Anterior cingulate cortex (tissue), 58 donors: ENCODE data around the gene ENO4.
A peak's percentile ranks its signal among the peaks of the same experiment; 100 is the strongest.

Experiments used
- DNase-seq, 58 donors: peaks; one replicate each; lab custom pipeline; 2025; lab: John Stamatoyannopoulos, UW

Gene ENO4

DNA sequence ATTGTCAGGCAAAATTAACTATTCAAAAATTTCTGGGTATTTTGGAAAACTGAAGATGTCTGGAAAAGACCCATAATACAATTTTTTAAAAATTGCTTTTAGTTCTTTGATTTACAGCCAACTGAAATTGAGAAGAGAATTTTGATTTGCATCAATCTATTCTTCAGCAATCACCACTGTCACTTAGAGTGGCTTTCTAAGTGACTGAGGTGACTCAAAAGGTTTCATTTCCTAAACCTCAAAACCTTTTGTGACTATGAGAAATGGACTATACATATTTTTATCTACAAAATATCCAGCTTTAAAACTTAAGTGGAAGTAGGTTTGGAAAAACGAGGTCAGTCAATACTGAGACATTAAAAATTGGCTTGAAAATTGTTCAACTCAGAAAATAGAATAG is 60.0 kb downstream of the ENO4 start:
- DNase-seq = no peak

DNA sequence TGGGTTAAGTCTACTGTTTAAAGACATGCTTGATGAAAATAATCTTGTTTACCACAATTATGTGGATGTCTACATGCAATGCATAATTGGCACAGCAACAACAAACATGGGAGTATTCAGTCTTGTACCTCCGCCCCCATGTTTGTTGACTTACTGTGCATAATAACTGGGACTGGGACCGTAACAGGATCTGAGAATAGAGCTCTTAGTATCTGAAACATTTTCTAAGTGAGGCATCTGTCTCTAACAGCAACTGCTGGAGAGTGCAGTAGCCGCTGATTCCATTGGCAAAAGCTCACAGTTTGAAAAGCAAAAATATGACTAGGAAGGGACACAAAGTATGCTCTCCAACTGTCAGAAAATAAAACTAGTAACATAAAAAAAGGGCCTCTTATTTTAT is 61.6 kb downstream of the ENO4 start:
- no peak for DNase-seq

DNA sequence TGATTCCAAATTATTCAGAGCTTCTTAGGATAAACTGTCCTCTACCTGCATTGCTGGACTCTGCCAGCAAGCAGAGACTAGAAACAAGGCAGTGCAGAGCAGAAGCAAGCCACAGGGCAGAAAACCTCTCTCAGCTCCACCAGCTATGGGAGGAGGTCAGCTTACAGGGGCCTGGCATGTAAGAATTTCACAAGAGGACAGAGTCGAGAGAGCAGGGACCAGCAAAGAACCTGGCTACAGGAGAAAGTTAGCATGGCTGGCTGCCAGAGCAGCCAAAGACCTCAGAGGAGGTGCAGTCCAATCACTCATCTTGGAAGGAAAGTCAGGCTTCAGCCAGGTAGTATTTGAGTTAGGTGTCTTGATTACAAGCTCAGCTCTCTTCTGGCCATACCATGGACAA is 62.9 kb downstream of the ENO4 start:
- no peak for DNase-seq

DNA sequence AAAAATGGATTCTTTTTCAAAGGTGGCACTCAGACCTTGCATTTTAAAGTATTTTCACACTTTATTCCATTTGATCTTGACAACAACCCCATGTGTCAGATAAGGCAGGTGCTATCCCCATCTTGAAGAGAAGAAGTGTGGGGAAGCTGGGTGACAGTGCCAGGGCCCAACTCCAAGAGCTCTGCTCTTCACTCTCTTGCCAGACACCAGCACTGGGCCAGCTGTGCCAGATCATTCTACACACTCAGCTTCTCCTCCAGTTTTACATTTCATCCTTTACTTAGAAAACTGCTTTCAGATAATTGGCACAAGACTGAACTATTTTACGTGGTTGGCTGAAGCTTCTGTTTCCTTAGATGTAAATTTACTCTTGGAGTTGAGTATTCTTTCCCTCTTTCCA is 64.4 kb downstream of the ENO4 start:
- DNase-seq = peak in 7 of 58 donors; percentile 8 to 23 (median 19)

DNA sequence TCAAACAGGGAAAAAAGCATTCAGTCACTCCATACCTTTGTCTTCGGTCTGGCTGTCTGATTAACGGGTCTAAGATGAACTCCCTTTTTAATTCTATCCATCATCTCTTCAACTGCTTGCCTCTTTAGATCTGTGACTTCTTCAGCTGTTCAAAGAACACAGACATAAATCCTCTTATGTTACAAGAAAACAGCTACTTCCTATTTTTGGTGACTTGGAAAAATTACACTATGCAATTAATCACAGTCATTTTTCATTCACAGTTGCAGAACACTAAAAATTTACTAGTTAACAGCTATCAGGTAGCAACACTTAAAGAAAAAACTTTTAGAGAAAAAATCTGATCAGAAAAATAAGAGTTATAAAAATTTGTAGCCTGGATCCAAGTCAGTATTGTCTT is 66.0 kb downstream of the ENO4 start:
- no peak for DNase-seq

DNA sequence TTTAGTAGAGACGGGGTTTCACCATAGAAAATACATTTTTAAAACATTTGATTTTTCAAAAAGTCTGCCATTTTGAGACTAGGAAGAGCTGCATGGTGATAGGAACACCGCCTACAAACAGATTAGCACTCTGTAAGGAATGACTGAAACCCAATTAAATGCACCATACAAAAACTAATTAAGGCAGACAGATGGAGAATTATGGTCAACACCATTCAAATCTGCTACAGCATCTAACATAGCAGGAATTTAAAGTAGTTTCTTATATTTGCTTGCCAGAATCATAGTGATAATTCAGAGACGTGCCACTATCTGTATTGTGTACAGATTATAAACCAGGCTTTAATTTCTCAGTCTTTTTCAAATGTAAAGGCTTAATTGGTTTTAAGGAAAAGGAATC is 68.2 kb downstream of the ENO4 start:
- no peak for DNase-seq

DNA sequence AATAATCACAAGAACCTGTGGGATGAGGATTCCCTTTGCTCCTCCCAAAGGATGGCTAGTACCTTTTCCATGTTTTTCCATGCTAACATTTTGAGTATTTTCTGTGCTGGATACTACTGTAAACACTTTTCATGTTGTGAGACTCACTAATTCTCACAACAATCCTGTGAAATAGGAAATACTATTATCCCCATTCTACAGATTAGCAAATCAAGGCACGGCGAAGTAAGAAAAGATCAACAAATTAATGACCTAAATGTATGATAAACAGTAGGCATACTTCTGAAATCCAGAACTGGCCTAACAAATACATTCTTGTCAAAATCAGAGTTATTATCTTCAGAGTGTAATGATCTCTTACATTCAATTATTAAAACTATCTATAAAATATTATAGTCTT is 69.3 kb downstream of the ENO4 start:
- no peak for DNase-seq

DNA sequence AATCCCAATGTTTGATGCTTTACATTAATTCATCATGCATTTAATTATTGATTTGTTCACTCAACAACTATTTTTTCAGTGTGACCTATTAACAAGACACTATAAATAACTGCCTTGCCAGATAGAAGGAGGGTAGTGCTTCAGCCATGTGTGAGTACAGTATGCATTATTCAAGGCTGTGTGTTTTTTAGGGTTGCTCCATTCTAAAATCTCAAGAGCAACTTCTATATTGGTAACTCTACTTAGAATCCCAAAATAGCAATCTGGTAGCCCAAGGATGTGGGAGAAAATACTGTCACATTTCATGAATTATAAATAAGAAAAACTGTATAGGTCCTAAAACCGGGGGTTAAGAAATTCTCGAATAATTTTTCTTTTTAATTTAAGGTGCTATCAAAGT is 69.9 kb downstream of the ENO4 start:
- DNase-seq = no peak

DNA sequence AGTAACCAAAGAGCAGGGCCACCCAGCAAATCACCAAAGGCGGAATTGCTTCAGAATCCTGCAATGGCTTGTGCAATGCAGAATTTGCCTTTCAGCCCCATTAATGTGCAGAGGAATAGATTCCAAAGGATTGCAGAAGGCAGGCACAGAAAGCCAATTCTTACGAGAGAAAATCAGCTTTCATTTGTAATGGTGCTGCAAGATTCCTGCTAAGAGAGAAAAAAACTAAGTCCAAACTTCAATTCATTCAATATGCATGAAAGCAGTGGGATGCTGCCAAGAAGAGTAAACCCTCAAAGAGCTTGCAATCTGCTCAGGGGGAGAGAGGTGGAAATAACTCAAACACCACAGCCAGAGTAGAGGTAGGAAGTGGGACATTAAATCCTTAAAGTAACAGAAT is 70.4 kb downstream of the ENO4 start:
- DNase-seq = no peak

DNA sequence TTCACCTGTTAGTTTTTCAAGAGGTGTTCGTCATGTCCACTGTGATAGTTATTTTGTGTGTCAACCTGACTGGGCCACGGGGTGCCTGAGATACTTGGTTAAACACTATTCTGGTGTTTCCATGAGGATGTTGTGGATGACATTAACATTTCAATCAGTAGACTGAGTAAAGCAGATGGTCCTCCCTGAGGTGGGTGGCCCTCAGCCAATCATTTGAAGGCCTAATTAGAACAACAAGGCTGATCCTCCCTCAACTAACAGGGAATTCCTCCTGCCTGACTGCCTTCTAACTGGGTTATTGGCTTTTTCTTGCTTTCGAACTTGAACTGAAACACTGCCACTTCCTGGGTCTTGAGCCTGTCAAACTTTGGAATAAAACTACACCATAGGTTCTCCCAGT is 75.8 kb downstream of the ENO4 start:
- DNase-seq = no peak

DNA sequence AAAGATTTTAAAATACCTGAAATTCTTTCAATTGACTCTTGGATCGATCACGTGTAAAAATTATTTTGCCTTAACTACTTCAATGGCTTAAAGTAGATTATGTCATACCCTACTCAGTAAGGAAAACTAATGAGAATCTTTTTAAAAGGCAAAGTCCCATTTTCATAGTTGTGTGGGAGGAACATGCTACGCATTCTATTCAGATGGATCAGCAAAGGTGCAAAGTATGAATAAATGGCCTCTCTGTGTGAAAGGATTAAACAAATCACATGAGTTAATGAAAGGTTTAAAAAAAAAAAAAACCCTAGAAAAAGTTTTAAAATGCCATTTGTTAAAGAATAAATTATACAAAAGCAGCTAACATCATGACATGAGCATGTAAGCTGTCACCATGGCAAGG is 77.1 kb downstream of the ENO4 start:
- DNase-seq = no peak

DNA sequence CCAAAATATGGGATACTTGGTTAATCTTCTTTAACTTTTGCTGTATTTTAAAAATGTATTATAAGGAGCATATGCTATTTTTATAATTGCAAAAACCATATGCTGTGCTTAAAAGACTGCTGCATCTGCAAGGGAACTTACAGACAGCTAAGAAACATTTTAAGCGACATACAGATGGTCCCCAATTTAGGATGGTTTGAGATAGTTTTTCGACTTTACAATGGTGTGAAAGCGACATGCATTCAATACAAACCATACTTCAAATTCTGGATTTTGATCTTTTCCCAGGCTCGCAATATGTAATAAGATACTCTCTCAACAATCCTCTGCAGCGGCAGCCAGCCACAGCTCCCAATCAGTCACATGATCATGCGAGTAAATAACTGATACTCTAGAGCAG is 82.5 kb downstream of the ENO4 start:
- DNase-seq = peak in 1 of 58 donors; percentile 11
